HG02885 (cell line): ENCODE measurements around the gene MGMT.

ENCODE experiments used
- ATAC-seq: cut with Tn5 transposase; IDR thresholded peaks from one replicate; pipeline ENCODE4 v1.9.1; 2021; ENCODE audit warnings: mild to moderate bottlenecking; ENCODE audit not compliant: unreplicated experiment, poor library complexity

MGMT gene

GRCh38 chr10:129491123-129491734 is 24.2 kb downstream of the MGMT start:
- no peak for ATAC-seq

- no peak for ATAC-seq
These were observed 27.1 kb downstream of the MGMT start for GRCh38 chr10:129494176-129494575.

- ATAC-seq, result no peak
These were observed 27.7 kb downstream of the MGMT start for GRCh38 chr10:129494740-129495139.

GRCh38 chr10:129495256-129495655 is 28.2 kb downstream of the MGMT start:
- ATAC-seq, result no peak

- no peak for ATAC-seq
These were observed 28.7 kb downstream of the MGMT start for GRCh38 chr10:129495698-129496097.

GRCh38 chr10:129497013-129497412 is 30.0 kb downstream of the MGMT start:
- ATAC-seq, result no peak

GRCh38 chr10:129498680-129499079 is 31.6 kb downstream of the MGMT start:
- ATAC-seq, result no peak

GRCh38 chr10:129500617-129501339 is 33.7 kb downstream of the MGMT start:
- ATAC-seq, result no peak

GRCh38 chr10:129501652-129502436 is 34.8 kb downstream of the MGMT start:
- ATAC-seq, result peak; percentile 99

- no peak for ATAC-seq
These were observed 35.4 kb downstream of the MGMT start for GRCh38 chr10:129502448-129502847.

- ATAC-seq, result no peak
These were observed 38.5 kb downstream of the MGMT start for GRCh38 chr10:129505500-129506075.

- no peak for ATAC-seq
These were observed 39.2 kb downstream of the MGMT start for GRCh38 chr10:129506101-129506797.

- ATAC-seq, result no peak
These were observed 40.3 kb downstream of the MGMT start for GRCh38 chr10:129507216-129507889.

- ATAC-seq, result no peak
These were observed 42.1 kb downstream of the MGMT start for GRCh38 chr10:129509155-129509554.

GRCh38 chr10:129509835-129510234 is 42.8 kb downstream of the MGMT start:
- no peak for ATAC-seq

GRCh38 chr10:129511086-129511485 is 44.0 kb downstream of the MGMT start:
- ATAC-seq, result no peak

- ATAC-seq, result no peak
These were observed 44.7 kb downstream of the MGMT start for GRCh38 chr10:129511758-129512157.

- no peak for ATAC-seq
These were observed 46.3 kb downstream of the MGMT start for GRCh38 chr10:129513312-129513711.

- no peak for ATAC-seq
These were observed 47.8 kb downstream of the MGMT start for GRCh38 chr10:129514568-129515451.
